ENCODE data around the gene PAPPA2.

Gene PAPPA2

DNA sequence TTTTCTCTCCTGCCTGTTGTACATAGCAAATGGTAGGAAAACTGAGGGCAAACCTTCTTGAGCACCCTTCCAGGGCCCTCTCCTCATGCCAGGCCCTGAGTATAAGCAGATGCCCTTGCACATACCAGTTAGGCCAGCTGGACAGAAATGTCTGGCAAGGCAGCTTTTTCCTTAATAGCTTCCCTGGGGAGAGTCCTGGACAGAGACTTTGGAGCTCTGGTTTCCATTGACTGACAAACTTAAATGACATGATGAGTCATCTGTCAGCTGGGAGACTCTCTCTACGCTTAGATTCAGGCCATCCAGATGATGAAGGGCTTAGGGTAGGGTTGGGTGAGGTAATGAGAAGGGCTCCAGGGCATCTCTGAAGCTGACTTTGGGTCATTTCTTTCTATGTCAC is 384.1 kb downstream of the PAPPA2 start:
- no peak for DNase-seq (ENCODE audit: low spot score)
- H3K27ac ChIP-seq: no peak overlapping the region
- TF ChIP-seq, protein P1, sequence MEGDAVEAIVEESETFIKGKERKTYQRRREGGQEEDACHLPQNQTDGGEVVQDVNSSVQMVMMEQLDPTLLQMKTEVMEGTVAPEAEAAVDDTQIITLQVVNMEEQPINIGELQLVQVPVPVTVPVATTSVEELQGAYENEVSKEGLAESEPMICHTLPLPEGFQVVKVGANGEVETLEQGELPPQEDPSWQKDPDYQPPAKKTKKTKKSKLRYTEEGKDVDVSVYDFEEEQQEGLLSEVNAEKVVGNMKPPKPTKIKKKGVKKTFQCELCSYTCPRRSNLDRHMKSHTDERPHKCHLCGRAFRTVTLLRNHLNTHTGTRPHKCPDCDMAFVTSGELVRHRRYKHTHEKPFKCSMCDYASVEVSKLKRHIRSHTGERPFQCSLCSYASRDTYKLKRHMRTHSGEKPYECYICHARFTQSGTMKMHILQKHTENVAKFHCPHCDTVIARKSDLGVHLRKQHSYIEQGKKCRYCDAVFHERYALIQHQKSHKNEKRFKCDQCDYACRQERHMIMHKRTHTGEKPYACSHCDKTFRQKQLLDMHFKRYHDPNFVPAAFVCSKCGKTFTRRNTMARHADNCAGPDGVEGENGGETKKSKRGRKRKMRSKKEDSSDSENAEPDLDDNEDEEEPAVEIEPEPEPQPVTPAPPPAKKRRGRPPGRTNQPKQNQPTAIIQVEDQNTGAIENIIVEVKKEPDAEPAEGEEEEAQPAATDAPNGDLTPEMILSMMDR (conservative IDR thresholded peaks at IDR 0.05; ENCODE audit: low read depth): no peak
- ChIA-PET POLR2A (ENCODE audit: low non-redundant PET) (no interaction called here), CTCF (no interaction called here)

DNA sequence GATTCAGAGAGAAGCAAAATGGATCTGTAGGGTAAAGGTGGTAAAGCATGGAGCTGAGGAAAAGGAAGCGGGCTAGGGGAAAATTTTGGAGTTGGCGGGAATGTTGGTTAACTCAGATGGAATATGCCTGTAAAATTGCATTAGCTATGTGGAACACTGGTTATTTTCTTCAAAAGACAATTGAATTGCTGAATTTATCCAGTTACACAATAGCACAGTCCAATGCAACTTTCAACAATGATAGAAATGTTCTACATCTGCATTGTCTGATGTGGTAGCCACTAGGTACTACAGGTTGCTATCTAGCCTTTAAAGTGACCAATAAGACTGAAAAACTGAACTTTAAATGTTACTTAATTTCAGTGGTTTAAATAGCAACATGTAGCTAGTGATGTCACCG is 386.3 kb downstream of the PAPPA2 start:
- POLR2A ChIA-PET (ENCODE audit: low non-redundant PET): no interaction called here
- no peak overlapping the region for H3K27ac ChIP-seq
- no peak for DNase-seq (ENCODE audit: low spot score)
- TF ChIP-seq, protein P1 (conservative IDR thresholded peaks at IDR 0.05; ENCODE audit: low read depth): no peak
- CTCF ChIA-PET: no interaction called here

DNA sequence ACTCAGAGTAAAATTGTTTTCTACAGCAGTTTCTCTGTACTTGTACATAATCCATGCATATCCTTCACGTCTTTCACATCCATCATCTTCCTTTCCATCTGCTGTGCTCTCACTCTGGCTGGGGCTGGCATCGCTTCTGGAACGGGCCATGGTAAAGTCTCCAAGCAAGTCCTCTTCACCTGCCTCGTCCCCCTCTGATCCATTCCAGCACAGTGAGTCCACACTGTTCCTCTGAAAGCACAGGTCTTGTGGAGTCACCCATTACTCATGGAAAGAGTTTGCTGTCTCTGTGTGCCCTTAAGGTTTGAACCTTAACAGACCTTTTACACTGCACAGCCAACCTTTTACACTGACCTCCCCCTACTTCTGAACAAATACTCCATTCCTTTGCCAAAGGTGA is 387.9 kb downstream of the PAPPA2 start:
- no peak overlapping the region for H3K27ac ChIP-seq
- POLR2A ChIA-PET (ENCODE audit: low non-redundant PET): no interaction called here
- CTCF ChIA-PET: no interaction called here
- TF ChIP-seq, protein P1 (conservative IDR thresholded peaks at IDR 0.05; ENCODE audit: low read depth): no peak
- no peak for DNase-seq (ENCODE audit: low spot score)

DNA sequence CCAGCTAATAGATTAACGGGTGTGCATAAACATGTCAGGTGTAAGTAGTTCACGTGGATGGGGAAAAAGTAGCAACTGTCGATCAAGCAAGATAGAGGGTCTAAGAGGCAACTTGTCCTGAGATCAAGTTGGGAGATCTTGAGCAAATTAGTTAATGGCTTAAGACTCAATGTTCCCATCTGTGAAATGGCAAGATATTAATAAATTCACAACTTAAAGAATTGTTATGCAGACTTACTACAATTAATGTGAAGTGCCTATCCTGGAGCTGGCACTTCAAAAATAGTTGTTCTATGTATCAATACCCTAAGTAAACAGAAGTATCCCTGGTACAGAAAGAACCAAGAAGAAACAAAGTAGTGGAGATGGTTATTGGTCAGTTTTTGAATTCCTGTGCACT is 389.1 kb downstream of the PAPPA2 start:
- CTCF ChIA-PET: no interaction called here
- no peak overlapping the region for H3K27ac ChIP-seq
- POLR2A ChIA-PET (ENCODE audit: low non-redundant PET): no interaction called here
- no peak for DNase-seq (ENCODE audit: low spot score)
- TF ChIP-seq, protein P1 (conservative IDR thresholded peaks at IDR 0.05; ENCODE audit: low read depth): no peak

DNA sequence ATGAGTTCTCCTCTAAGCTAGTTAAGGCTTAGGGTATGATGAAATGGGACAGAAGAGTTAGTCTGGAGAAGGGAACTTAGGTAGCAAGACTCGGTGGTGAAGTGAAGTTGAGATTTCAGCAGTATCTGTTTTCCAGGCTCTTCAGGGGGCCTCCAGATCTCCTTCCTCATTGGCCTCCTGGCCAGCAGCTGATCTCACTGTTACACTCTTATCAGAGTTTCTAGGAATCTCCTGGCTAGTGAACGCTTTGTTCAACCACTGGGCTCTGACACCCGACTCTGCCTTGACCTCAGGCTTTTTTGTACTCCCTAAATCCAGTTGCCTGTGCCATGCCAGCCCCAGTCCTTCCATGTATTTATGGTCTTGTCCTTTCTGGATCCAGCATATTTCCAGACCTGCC is 390.5 kb downstream of the PAPPA2 start:
- DNase-seq (ENCODE audit: low spot score): no peak
- no peak overlapping the region for H3K27ac ChIP-seq
- TF ChIP-seq, protein P1 (conservative IDR thresholded peaks at IDR 0.05; ENCODE audit: low read depth): no peak
- ChIA-PET CTCF (no interaction called here), POLR2A (ENCODE audit: low non-redundant PET) (no interaction called here)

DNA sequence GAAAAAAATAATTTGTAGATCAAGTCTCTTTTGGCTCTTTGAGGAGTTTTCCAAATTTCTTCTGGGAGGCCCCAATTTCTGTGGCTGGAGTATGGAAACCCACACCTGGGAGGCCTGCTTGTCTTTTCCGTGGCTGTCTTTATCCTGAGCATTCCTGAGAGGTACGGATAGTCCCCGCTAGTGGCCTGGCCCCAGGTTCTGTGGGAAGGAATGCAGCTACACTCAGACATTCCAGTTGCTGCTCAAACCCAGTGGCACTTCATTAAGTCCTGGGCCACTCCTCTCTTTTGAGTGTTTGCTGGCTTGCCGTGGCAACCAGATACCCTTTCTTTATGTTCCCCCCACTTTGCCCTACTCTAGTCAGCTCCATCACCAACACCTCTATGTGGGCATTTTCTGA is 391.1 kb downstream of the PAPPA2 start:
- H3K27ac ChIP-seq: no peak overlapping the region
- TF ChIP-seq, protein P1 (conservative IDR thresholded peaks at IDR 0.05; ENCODE audit: low read depth): no peak
- ChIA-PET CTCF (no interaction called here), POLR2A (ENCODE audit: low non-redundant PET) (no interaction called here)
- DNase-seq (ENCODE audit: low spot score): no peak

All from RWPE1 (cell line).